Esophagus squamous epithelium (tissue), 5 donors: ENCODE measurements around the gene P2RX2. TPM values are rescaled to one million over a fixed set of nuclear protein-coding genes. Genes with fewer than 3 reads are reported as not detected.

Source experiments
- DNase-seq: peaks from one replicate; lab custom pipeline; 2025; lab: John Stamatoyannopoulos, UW
- H3K27ac ChIP-seq, 4 donors: fragments of 200-600 bp; sonication (generic); one replicate each; pipeline ENCODE4 v1.5.1; 2016 to 2019; ENCODE audit warnings: mild to moderate bottlenecking in 1 of 4
- H3K27me3 ChIP-seq, 4 donors: fragments of 200-600 bp; sonication (generic); 1 replicate in 3 of 4; 2 replicates in 1 of 4; pipeline versions ENCODE4 v1.5.1 to v1.6.0; 2017 to 2021; ENCODE audit warnings: antibody characterized with exemption in 1 of 4
- H3K36me3 ChIP-seq, 3 donors: fragments of 200-600 bp; sonication (generic); one replicate each; pipeline ENCODE4 v1.5.1; 2016 to 2019
- H3K4me1 ChIP-seq, 3 donors: fragments of 200-600 bp; sonication (generic); one replicate each; pipeline ENCODE4 v1.5.1; 2017 to 2019
- H3K4me3 ChIP-seq, 4 donors: fragments of 200-600 bp; sonication (generic); 1 replicate in 3 of 4; 2 replicates in 1 of 4; pipeline ENCODE4 v1.5.1; 2016 to 2019; ENCODE audit warnings: mild to moderate bottlenecking in 2 of 4, moderate library complexity in 1 of 4
- H3K9me3 ChIP-seq, 3 donors: fragments of 200-600 bp; sonication (generic); one replicate each; pipeline ENCODE4 v1.5.1; 2016 to 2019
- CTCF ChIP-seq, 6 experiments: fragments of 450-650 bp in 4 of 6; fragments of 200-600 bp in 2 of 6; sonication (generic) in 2 of 6; IDR thresholded peaks; one replicate each; pipeline ENCODE4 v1.5.1; 2016 to 2019; ENCODE audit warnings: antibody characterized with exemption in 6 of 6, mild to moderate bottlenecking in 4 of 6, moderate library complexity in 4 of 6
- POLR2A ChIP-seq, 4 donors: fragments of 450-650 bp; IDR thresholded peaks; one replicate each; pipeline ENCODE4 v1.6.1; 2017; ENCODE audit warnings: antibody characterized with exemption in 4 of 4, mild to moderate bottlenecking in 4 of 4, moderate library complexity in 3 of 4
- WGBS, 2 donors: methylation state at CpG; one replicate each; pipeline ENCODE4 v1.1.5; 2018; 5-methylcytosine and 5-hydroxymethylcytosine counted together
- intact Hi-C: fragments of 100-400 bp; cut with DNase I; formaldehyde crosslinking; loops from one replicate; pipeline ENCODE4 v1.15.0; 2022
- total RNA-seq, 4 donors: library from RNA; depleted of rRNA; stranded (reverse); fragments of >200 nt; gene quantifications; one replicate each; pipeline ENCODE4 v1.1.0, GENCODE V29; 2016
- donor health status: DM: yes; HTN: yes; CAD: no.

The P2RX2 gene
- total RNA-seq, 4 donors from 2014 or later = 0.35 to 8.0 TPM; not detected in 2

- Histone ChIP-seq H3K9me3 (peaks cover 0 to 21% (median 18%) of the 10 kb centered on the region in 3 donors), H3K27me3 (peaks cover 0 to 76% (median 23%) of the 10 kb centered on the region in 4 donors), H3K27ac (no peak overlapping the region), H3K4me3 (no peak overlapping the region), H3K36me3 (no peaks in the 10 kb centered on the region), H3K4me1 (peaks cover 8 to 36% (median 9%) of the 10 kb centered on the region in 3 donors)
- TF ChIP-seq CTCF (IDR thresholded peaks at IDR 0.05) (no peak), POLR2A (IDR thresholded peaks at IDR 0.05) (no peak)
- intact Hi-C loops = loop anchor here (5.0 kb wide), 1 partner anchor 197 kb away; no protein-coding TSS in a partner anchor
- no peak for DNase-seq
- WGBS, 2 donors = 76 to 91% methylated on average over 5 of the region's 5 CpGs
Measured at GRCh38 chr12:132614029-132614428, 4.5 kb upstream of the P2RX2 start.

GRCh38 chr12:132614861-132615578, 3.6 kb upstream of the P2RX2 start:
- DNase-seq = no peak
- no peaks in the 10 kb centered on the region for H3K36me3 ChIP-seq
- peaks cover 4 to 76% (median 28%) of the 10 kb centered on the region in 4 donors for H3K27me3 ChIP-seq
- no peak for TF ChIP-seq POLR2A (IDR thresholded peaks at IDR 0.05)
- peak; percentile 82 to 91 (median 86) for TF ChIP-seq CTCF (IDR thresholded peaks at IDR 0.05)
- 32% methylated on average over 15 of the region's 18 CpGs for WGBS, 2 donors
- H3K9me3 ChIP-seq = peaks cover 0 to 21% (median 18%) of the 10 kb centered on the region in 3 donors
- no peak overlapping the region for H3K27ac ChIP-seq
- intact Hi-C loops = loop anchor here (5.0 kb wide), 1 partner anchor 198 kb away; no protein-coding TSS in a partner anchor
- H3K4me1 ChIP-seq = peaks cover 8 to 40% (median 8%) of the 10 kb centered on the region in 3 donors
- H3K4me3 ChIP-seq = no peak overlapping the region

- Histone ChIP-seq H3K36me3 (no peaks in the 10 kb centered on the region), H3K9me3 (peaks cover 0 to 21% (median 18%) of the 10 kb centered on the region in 3 donors), H3K27me3 (peaks cover 4 to 76% (median 28%) of the 10 kb centered on the region in 4 donors), H3K4me1 (peaks cover 3 to 34% (median 8%) of the 10 kb centered on the region in 3 donors), H3K4me3 (no peak overlapping the region), H3K27ac (no peak overlapping the region)
- 73 to 74% methylated on average over 6 to 16 of the region's 16 CpGs for WGBS, 2 donors
- intact Hi-C loops = no loop called here
- TF ChIP-seq CTCF (IDR thresholded peaks at IDR 0.05) (no peak), POLR2A (IDR thresholded peaks at IDR 0.05) (no peak)
- no peak for DNase-seq
Measured at GRCh38 chr12:132615579-132616038, 3.0 kb upstream of the P2RX2 start.

GRCh38 chr12:132617135-132617701, 1.4 kb upstream of the P2RX2 start:
- WGBS, 2 donors = 92 to 94% methylated on average over 4 of the region's 4 CpGs
- intact Hi-C loops = no loop called here
- H3K27me3 ChIP-seq = peaks cover 4 to 74% (median 28%) of the 10 kb centered on the region in 4 donors

More at GRCh38 chr12:132617135-132617701, 1.4 kb upstream of the P2RX2 start:
- no peaks in the 10 kb centered on the region for H3K36me3 ChIP-seq
- H3K4me1 ChIP-seq = peaks cover 7 to 35% (median 11%) of the 10 kb centered on the region in 3 donors
- H3K9me3 ChIP-seq = peaks cover 0 to 18% (median 17%) of the 10 kb centered on the region in 3 donors
- DNase-seq = no peak
- H3K27ac ChIP-seq = no peak overlapping the region
- TF ChIP-seq POLR2A (IDR thresholded peaks at IDR 0.05) = no peak
- TF ChIP-seq CTCF (IDR thresholded peaks at IDR 0.05) = no peak
- H3K4me3 ChIP-seq = peak overlapping the region in 1 of 4 donors; percentile 15
